Measurements from ENCODE around the gene SOS2. TPM values are rescaled to one million over a fixed set of nuclear protein-coding genes. Genes with fewer than 3 reads are reported as not detected.

Gene SOS2
- total and polyA plus RNA-seq, 8 donors, result 5.8 to 69.0 (median 27.3) TPM

GRCh38 chr14:50222055-50222613, 9.2 kb downstream of the SOS2 start:
- Histone ChIP-seq H3K4me1 (peaks cover 17 to 67% (median 40%) of the 10 kb centered on the region in 4 donors), H3K27ac (peak overlapping the region in 1 of 5 donors; percentile 23)
- 46 to 70% (median 69%) methylated on average over 1 of the region's 1 CpG for WGBS, 5 donors

GRCh38 chr14:50218501-50218900, 12.9 kb downstream of the SOS2 start:
- TF ChIP-seq POLR2A (IDR thresholded peaks at IDR 0.05), result no peak
- no peak for TF ChIP-seq EP300 (IDR thresholded peaks at IDR 0.05)
- no peak for TF ChIP-seq CTCF (IDR thresholded peaks at IDR 0.05)
- no peak for TF ChIP-seq POLR2AphosphoS5 (IDR thresholded peaks at IDR 0.05)
- Histone ChIP-seq H3K27ac (no peak overlapping the region), H3K27me3 (no peaks in the 10 kb centered on the region), H3K9me3 (no peaks in the 10 kb centered on the region), H3K4me3 (no peak overlapping the region), H3K4me1 (peaks cover 3 to 72% (median 40%) of the 10 kb centered on the region in 4 donors), H3K36me3 (peaks cover 0 to 4% (median 2%) of the 10 kb centered on the region in 4 donors)
- intact Hi-C loops (cut with DNase I; ENCODE audit: low total_unique reads), result no loop called here
- 80 to 85% (median 84%) methylated on average over 5 of the region's 5 CpGs for WGBS, 5 donors
- no peak for DNase-seq

More at GRCh38 chr14:50222055-50222613, 9.2 kb downstream of the SOS2 start:
- no peaks in the 10 kb centered on the region for H3K27me3 ChIP-seq
- H3K9me3 ChIP-seq, result no peaks in the 10 kb centered on the region
- H3K4me3 ChIP-seq, result no peak overlapping the region
- intact Hi-C loops (cut with DNase I; ENCODE audit: low total_unique reads), result no loop called here
- TF ChIP-seq CTCF (IDR thresholded peaks at IDR 0.05), result no peak
- TF ChIP-seq POLR2AphosphoS5 (IDR thresholded peaks at IDR 0.05), result no peak
- no peak for TF ChIP-seq EP300 (IDR thresholded peaks at IDR 0.05)
- no peak for TF ChIP-seq POLR2A (IDR thresholded peaks at IDR 0.05)
- no peak for DNase-seq
- H3K36me3 ChIP-seq, result peaks cover 0 to 4% (median 0%) of the 10 kb centered on the region in 4 donors

GRCh38 chr14:50215416-50215815, 16.0 kb downstream of the SOS2 start:
- no peak for DNase-seq
- Histone ChIP-seq H3K9me3 (no peaks in the 10 kb centered on the region), H3K36me3 (peaks cover 0 to 3% (median 0%) of the 10 kb centered on the region in 4 donors), H3K27me3 (no peaks in the 10 kb centered on the region), H3K4me1 (peaks cover 6 to 61% (median 34%) of the 10 kb centered on the region in 4 donors), H3K4me3 (no peak overlapping the region), H3K27ac (no peak overlapping the region)
- no peak for TF ChIP-seq POLR2AphosphoS5 (IDR thresholded peaks at IDR 0.05)
- no peak for TF ChIP-seq CTCF (IDR thresholded peaks at IDR 0.05)
- no peak for TF ChIP-seq POLR2A (IDR thresholded peaks at IDR 0.05)
- no peak for TF ChIP-seq EP300 (IDR thresholded peaks at IDR 0.05)
- intact Hi-C loops (cut with DNase I; ENCODE audit: low total_unique reads), result no loop called here
- 74 to 84% (median 82%) methylated on average over 2 of the region's 2 CpGs for WGBS, 5 donors

- DNase-seq, result no peak
- Histone ChIP-seq H3K4me3 (no peak overlapping the region), H3K36me3 (peaks cover 0 to 3% (median 0%) of the 10 kb centered on the region in 4 donors), H3K27ac (no peak overlapping the region), H3K9me3 (no peaks in the 10 kb centered on the region), H3K4me1 (peaks cover 6 to 50% (median 27%) of the 10 kb centered on the region in 4 donors), H3K27me3 (no peaks in the 10 kb centered on the region)
- WGBS, 5 donors, result 59 to 72% (median 66%) methylated on average over 2 of the region's 2 CpGs
- no peak for TF ChIP-seq CTCF (IDR thresholded peaks at IDR 0.05)
- no peak for TF ChIP-seq EP300 (IDR thresholded peaks at IDR 0.05)
- no peak for TF ChIP-seq POLR2AphosphoS5 (IDR thresholded peaks at IDR 0.05)
- TF ChIP-seq POLR2A (IDR thresholded peaks at IDR 0.05), result no peak
- intact Hi-C loops (cut with DNase I; ENCODE audit: low total_unique reads), result no loop called here
These were observed 17.6 kb downstream of the SOS2 start for GRCh38 chr14:50213795-50214194.
